Suppressor macrophage treated with lipopolysaccharide for 1 hour (primary cell): Measurements from ENCODE around the gene APOBR.
"Not testable (repeated sequence)": the region's sequence is repeated elsewhere in the genome, so short reads cannot be mapped to it uniquely, and the experiment has no call there.

Experiments
- DNase-seq, 3 donors: peaks; one replicate each; pipeline ENCODE4 v3.0.0-alpha.2; 2020 to 2022

The APOBR gene, protein sequence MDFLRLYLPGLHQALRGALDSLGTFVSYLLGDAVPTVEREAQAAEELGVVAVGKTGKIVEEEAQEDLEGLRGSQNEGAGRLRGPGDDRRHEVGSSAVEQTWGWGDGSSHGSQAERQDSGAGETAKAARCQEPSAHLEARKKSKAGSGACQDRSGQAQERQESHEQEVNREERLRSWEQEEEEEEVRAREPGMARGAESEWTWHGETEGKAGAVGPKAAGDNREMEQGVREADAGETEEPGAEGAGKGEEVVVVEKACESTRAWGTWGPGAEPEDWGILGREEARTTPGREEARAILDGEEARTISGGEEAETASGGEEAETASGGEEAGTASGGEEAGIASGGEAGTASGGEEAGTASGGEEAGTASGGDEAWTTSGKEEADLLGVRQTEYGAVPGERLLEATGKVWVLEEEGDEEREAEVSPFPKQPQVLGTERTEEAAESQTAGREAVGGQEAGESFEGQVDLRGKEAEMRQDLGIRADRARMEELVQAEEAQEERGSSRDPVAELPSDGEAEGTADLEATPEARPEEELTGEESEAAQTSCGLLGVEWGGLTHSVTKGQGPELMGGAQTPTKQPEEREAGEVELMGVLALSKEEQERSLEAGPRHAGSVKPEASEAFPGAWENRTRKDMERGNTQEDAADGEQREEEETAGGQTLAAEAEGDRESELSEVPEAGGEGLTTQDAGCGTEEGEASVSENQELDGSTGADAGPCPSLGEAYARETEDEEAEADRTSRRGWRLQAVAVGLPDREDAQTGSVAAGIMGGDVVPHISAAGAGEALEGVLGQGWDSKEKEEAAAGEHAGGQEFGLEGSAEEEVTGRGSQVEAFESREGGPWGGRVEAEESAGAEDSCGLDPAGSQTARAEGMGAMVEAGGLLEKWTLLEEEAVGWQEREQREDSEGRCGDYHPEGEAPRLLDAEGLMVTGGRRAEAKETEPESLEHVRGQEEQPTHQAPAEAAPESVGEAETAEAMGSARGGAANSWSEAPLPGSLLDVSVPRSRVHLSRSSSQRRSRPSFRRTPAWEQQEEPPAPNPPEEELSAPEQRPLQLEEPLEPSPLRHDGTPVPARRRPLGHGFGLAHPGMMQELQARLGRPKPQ

DNA sequence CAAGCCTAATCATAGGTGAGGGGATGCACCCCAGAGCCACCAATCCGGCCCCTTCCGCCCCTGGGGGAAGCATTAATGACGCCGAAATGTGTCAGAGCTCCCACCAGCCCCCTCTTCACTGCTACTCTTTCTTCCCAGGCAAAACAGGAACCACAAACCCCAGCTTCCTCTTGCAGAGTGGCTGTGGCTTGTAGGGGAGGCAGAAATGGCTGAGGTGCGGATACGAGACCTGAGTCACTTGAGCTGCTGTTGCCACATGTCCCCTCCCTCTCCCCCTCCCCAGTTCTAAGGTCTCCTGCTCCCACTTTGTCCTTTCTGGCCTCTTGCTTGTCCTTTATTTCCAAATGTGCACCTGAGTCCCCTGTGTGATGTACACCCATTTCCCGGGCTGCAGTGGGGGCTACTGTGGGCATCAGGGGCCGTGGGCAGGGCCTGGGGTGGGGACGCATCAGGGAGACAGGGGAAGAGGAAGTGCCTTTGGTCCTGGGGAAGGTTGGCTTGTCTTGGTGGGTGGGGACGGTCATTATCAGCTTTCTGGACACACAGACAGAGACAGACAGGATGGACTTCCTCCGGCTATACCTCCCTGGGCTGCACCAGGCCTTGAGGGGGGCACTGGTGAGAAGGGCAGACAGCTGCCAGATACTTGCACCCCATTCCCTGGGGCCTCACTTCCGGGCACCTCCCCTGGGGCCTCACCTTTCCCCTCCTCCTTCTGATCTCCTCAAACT lies at the start of gene APOBR:
Gene APOBR (plus strand): TSS at position 523 of the 731 bp plus-strand sequence. CDS start 39 bp downstream, at position 562.
- peak; percentile 93 to 97 (median 95) for DNase-seq

DNA sequence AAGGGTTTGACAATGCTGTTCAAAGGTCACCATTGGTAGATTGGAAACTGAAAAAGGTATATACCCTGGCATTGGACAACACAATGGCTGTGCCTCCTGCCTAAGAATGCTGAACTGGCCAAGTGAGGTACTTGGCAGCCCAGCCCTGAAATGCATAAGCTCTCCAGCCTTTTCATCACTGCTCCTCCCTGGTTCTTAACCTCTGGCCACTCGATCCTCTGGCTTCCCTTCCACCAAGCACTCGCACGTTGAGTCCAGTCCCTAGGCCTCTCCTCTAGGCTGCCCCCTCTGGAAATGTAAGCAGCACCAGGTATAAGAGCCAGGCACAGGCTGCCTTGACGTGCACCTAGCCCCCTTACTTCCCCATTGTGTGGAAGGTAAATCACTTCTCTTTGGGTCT lies 48.1 kb upstream of the APOBR start:
- DNase-seq = not testable (repeated sequence)

DNA sequence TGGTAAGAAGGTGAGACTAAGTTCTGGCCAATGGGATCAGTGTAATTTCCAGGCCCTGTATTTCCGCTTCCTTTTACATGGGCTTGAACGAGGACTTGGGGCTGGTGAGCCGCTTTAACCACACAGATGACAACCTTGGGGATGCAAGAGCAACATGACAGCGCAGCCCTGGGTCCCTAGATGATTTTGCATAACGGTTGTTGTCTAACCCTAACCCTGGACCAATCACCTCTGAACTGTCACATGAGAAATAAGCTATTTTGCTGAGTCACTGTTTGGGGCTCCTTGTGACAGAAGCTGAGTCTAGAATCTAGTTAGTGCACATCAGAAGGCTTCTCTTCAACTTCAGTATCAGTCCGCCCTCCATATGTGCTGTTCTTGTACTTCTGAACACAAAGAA lies 47.4 kb upstream of the APOBR start:
- not testable (repeated sequence) for DNase-seq

DNA sequence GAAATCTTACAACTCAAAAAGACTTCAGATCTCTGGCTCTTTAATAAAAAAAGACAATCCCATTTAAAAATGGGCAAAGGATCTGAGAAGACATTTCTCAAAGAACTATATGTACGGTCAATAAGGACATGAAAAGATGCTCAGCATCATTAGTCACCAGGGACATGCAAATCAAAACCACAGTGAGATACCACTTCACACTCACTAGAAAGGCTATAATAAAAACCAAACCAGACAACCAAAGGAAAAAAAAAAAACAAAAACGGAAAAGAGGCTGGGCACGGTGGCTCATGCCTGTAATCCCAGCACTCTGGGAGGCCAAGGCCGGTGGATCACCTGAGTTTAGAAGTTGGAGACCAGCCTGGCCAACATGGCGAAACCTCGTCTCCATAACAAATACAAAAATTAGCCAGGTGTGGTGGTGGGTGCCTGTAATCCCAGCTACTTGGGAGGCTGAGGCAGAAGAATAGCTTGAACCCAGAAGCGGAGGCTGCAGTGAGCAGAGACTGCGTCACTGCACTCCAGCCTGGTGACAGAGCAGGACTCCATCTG lies 20.7 kb upstream of the APOBR start:
- DNase-seq = no peak

DNA sequence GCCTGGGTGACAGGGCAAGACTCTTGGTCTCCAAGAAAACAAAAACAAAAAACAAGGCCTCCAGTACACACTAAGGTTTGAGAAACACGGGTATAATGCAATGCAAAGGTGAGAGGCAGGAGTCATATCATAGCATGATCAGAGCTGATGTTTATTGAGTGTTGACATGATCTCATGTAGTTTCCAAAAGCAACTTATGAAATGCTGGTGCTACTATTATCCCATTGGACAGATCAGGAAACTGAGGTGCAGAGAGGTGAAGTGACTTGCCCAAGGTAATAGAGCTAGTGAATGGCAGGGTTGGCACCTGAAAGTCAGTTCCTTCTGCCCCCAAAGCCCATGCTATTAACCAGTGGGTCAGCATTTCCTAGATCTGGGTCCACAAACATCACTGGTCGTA lies 19.2 kb upstream of the APOBR start:
- no peak for DNase-seq

DNA sequence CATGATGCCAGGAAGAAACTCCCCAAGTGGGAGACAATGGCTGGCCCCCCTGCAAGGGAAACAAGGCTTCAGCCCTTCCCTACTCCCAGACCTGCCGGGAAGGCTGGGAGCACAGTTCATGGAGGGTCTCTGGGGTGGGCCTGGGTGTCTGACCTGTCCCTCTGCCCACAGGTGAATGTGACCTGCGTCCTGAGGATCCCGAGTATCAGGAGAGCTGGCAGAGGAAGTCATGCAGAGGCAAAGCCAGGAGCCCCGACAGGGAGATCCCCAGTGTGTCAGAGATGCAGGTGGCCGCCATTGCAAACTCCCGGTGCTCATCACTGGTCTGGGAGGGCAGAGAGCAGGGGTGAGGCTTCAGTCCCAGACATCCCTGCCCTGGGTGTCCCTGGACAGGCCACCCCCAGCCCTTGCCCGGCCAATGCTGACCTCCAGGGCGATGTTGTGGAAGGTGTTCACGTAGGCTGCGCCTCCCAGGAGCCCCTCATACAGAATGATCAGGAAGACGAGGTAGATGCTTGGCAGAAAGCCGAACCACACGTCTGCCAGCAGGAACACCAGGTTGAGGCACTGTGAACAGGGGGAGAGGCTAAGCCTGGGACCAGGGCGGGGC lies 17.0 kb upstream of the APOBR start:
- DNase-seq = no peak

DNA sequence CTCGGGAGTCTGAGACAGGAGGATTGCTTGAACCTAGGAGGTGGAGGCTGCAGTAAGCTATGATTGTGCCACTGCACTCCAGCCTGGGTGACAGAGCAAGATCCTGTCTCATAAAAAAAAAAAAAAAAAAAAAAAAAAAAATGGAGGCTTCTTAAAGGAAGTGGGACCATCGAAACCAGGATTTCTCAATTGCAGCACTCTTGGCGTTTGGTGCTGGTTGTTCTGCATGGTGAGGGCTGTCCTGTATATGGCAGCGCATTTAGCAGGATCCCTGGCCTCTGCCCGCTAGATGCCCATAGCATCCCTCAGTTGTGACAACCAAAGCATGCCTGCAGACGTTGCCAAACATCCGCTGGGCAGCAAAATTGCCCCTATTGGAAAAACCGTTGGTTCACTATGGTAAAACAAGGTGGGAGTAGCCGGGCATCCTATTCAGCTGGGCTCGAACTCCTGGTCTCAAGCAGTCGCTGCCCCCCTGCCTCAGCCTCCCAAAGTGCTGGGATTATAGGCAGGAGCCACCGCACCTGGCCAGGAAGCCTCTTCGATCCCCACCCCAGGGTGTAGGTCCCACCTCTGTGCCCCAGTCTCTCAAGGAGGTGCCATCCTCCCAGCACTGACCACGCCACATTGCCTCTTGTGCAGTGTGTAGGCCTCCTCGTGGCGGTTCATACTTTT lies 15.8 kb upstream of the APOBR start:
- peak in 1 of 3 donors; percentile 37 for DNase-seq

DNA sequence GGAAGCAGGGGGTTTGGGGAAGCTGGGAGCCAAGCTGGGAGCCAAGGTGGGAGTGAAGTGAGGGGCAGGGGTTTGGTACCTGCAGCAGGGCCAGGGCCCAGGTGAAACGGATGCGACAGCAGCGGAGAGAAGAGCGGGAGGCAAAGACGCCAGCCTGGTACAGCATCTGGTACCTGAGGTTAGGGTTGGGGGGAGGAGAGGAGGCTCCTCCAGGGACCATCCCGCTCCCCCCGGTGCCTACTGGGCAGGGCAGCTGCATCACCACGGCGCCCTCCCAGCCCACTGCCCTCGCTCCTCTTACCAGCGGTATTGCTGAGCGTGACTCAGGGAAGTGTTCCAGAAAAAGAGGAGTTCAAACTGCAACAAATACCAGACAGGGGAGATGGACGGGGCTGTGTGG lies 12.4 kb upstream of the APOBR start:
- no peak for DNase-seq

DNA sequence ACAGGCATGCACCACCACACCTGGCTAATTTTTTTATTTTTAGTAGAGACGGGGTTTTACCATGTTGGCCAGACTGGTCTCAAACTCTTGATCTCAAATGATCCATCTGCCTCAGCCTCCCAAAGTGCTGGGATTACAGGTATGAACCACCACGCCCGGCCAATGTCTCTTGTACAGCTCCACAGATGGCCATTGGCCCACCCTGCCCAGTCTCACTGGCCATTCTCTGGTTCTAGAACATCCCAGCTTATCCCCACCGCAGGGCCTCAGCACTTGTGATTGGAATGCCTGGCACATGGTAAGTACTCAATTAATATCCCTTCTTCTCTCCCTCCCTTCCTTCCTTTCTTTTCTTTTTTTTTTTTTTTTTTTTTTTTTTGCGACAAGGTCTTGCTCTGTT lies 11.1 kb upstream of the APOBR start:
- DNase-seq = not testable (repeated sequence)

DNA sequence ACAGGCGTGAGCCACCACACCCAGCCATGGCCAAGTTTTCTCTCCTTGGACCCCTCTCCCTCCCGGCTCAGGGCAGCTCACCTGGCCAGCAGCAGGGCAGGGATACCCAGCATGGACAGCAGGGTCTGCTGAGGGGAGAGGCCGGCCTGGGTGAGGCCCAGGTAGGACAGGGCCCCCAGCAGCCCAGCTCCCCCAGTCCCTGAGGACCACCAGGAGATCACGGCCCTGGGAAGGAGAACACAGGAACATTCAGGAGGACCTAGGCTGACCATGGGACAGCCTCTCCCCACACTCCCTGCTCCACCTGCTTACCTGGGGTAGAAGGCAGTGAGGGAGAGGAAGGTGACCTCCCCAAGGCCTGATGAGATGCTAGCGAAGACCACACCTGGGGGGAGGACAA lies 8.2 kb upstream of the APOBR start:
- no peak for DNase-seq

DNA sequence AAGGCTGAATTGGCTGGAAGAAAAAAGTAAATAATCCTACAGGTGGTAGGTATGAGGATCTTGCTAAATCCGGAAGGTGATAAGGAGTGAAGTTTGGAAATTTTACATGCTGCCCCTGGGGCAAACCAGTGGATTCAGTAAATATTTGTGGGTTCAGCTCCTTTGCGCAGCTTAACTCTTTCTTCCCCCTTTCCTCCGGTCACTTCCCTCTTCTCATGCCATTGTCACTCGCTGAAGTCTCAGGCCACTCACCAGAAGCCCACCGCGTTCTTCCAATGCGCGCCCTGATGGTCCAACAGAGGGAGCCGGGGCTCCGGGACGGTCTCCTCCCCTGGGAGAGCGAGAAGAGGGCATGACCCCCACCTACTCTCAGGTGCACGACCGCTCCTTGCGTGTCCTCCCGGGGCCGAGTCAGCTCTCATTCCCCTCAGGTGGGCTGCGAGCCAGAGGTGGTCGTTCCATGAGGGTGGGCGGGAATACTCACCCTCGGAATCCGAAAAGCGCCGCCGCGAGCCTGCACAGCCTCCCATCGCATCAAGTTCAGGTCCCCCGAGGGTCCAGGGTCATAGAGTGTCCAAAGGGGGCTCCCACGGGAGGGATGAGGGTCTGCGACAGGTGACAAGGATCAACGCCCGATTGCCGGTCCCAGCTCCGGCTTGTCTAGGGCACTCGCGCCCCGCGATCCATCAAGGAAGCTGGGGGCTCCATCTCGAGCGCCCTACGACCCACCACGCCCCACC lies 3.0 kb upstream of the APOBR start:
- DNase-seq = peak; percentile 55 to 64 (median 61)

DNA sequence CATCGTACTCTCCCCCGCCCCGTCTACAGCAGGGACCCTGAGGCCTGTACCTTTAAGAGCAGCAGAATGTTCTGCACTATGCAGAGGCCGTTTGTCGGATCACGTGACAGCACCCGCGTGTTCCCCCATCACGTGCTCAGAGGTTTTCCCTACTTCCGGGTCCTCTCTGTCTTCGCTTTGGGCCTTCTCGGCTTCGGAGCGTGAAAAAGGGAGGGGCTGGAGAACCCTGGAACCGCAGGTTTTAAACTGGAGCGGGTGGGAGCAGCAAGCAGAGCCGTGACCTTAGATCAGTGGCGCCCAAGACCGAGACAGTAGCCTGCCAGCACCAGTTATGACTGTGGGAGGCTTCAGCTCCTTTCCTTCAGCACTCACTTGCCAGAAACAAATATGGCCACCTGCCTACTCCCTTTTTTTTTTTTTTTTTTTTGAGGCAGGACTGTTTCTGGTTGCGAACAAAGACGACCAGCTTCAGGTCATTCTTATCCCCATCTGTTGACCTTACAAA lies 2.4 kb upstream of the APOBR start, which contains the start of gene CLN3:
Gene CLN3 (minus strand): TSS at position 105 of the 505 bp plus-strand sequence. CDS start 315 bp downstream, outside the sequence.
- DNase-seq = peak; percentile 95 to 96 (median 95)

DNA sequence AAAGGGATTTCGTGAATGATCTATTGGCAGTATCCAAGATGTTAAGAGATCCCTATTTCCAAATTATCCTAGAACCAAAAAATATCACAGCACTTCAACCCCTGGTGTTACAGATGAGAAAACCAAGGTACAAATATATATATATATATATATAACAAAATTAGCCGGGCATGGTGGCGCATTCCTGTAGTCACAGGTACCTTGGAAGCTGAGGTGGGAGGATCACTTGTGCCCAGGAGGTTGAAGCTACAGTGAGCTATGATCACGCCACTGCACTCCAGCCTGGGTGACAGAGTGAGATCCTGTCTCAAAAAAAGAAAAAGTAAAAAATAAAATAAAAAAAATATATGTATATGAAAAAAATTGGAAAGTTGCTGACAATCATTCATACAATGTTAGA lies 1.9 kb upstream of the APOBR start:
- no peak for DNase-seq

DNA sequence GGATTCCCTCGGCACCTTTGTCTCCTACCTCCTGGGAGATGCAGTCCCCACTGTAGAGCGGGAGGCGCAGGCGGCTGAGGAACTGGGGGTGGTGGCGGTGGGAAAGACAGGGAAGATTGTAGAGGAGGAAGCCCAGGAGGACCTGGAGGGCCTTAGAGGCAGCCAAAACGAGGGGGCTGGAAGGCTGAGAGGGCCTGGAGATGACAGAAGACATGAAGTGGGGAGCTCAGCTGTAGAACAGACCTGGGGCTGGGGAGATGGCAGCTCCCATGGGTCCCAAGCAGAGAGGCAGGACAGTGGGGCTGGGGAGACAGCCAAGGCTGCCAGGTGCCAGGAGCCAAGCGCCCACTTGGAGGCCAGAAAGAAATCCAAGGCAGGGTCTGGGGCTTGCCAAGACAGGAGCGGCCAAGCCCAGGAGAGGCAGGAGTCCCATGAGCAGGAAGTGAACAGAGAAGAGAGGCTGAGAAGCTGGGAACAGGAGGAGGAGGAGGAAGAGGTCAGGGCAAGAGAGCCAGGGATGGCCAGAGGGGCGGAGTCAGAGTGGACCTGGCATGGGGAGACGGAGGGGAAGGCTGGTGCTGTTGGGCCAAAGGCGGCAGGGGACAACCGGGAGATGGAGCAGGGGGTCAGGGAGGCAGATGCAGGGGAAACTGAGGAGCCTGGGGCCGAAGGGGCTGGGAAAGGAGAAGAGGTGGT lies 803 bp downstream of the APOBR start:
- DNase-seq = peak; percentile 51 to 73 (median 66)

DNA sequence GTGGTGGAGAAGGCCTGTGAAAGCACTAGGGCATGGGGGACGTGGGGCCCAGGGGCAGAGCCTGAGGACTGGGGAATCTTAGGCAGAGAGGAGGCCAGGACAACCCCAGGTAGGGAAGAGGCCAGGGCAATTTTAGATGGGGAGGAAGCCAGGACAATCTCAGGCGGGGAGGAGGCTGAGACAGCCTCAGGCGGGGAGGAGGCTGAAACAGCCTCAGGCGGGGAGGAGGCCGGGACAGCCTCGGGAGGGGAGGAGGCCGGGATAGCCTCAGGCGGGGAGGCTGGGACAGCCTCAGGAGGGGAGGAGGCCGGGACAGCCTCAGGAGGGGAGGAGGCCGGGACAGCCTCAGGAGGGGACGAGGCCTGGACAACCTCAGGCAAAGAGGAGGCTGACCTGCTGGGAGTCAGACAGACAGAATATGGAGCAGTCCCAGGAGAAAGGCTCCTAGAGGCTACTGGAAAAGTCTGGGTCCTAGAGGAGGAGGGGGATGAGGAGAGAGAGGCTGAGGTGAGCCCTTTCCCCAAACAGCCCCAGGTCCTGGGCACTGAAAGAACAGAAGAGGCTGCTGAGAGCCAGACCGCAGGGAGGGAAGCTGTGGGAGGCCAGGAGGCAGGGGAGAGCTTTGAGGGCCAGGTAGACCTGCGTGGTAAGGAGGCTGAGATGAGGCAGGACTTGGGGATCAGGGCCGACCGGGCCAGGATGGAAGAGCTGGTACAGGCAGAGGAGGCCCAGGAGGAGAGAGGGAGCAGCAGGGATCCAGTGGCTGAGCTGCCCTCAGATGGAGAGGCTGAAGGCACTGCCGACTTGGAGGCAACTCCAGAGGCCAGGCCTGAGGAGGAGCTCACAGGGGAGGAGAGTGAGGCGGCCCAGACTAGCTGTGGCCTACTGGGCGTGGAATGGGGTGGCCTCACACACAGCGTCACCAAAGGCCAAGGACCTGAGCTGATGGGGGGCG lies 1.6 kb downstream of the APOBR start:
- DNase-seq = no peak

DNA sequence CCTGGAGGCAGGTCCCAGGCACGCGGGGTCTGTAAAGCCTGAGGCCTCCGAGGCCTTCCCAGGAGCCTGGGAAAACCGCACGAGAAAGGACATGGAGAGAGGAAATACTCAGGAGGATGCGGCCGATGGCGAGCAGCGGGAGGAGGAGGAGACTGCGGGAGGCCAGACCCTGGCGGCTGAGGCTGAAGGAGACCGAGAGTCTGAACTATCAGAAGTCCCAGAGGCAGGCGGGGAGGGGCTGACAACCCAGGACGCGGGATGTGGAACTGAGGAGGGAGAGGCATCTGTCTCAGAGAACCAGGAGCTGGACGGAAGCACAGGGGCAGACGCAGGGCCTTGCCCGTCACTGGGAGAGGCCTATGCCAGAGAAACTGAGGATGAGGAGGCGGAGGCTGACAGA lies 2.4 kb downstream of the APOBR start:
- no peak for DNase-seq

DNA sequence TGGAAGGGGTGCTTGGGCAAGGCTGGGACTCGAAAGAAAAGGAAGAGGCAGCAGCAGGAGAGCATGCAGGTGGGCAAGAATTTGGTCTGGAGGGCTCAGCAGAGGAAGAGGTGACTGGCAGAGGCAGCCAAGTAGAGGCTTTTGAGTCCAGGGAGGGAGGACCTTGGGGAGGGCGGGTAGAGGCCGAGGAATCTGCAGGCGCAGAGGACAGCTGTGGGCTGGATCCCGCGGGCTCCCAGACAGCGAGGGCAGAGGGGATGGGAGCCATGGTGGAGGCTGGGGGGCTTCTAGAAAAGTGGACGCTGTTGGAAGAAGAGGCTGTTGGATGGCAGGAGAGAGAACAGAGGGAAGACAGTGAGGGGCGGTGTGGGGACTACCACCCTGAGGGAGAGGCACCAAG lies 2.9 kb downstream of the APOBR start:
- DNase-seq = no peak

DNA sequence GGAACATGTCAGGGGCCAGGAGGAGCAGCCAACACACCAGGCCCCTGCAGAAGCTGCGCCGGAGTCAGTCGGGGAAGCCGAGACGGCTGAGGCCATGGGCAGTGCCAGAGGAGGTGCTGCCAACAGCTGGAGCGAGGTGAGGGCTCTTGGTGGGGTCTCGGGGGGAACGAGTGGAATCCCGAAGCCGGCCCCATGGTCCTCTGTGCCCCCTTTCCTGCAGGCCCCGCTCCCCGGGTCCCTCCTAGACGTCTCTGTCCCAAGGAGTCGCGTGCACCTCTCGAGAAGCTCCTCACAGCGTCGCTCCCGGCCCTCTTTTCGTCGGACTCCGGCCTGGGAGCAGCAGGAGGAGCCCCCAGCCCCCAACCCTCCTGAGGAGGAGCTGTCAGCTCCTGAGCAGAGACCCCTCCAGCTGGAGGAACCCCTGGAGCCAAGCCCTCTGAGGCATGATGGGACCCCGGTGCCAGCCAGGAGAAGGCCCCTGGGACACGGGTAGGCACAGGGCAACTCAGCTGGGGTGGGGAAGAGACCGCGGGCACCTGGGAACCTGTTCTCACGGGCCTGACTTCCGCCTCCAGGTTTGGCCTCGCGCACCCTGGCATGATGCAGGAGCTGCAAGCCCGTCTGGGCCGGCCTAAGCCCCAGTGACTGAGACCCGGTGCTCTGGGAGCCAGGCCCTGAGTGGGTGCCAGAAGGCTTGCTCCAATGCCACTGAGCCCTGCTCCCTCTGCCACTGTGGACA lies 3.6 kb downstream of the APOBR start:
- no peak for DNase-seq
